OCI-LY7 (cell line): ENCODE results near the gene CLCF1. TPM values are rescaled to one million over a fixed set of nuclear protein-coding genes. Genes with fewer than 3 reads are reported as not detected.

Experiments used
- BruUV-seq: library from RNA; stranded (reverse); fragments of 400-500 nt; replicated peaks from 2 replicates; lab custom pipeline; 2021; lab: Mats Ljungman, UMichigan
- CTCF ChIA-PET: fragments of 300-600 bp; sonication (Branson Sonifier 250); formaldehyde crosslinking; loops from one replicate; lab custom pipeline; 2022; ENCODE audit warnings: antibody characterized with exemption; ENCODE audit not compliant: unreplicated experiment; lab: Charles Lee
- POLR2A ChIA-PET: fragments of 300-600 bp; sonication (Branson Sonifier 250); formaldehyde crosslinking; loops from one replicate; lab custom pipeline; 2022; ENCODE audit warnings: antibody characterized with exemption; lab: Charles Lee
- DNase-seq: peaks from one replicate; pipeline ENCODE4 v3.0.0-alpha.2; 2015; ENCODE audit warnings: low spot score
- H2AFZ ChIP-seq: fragments of 200-600 bp; sonication (generic), shearing (Covaris generic); 2 replicates; pipeline ENCODE4 v1.6.1; 2014; ENCODE audit warnings: mild to moderate bottlenecking, antibody characterized with exemption, low read length, moderate library complexity
- H3K27ac ChIP-seq: fragments of 200-600 bp; sonication (generic); 2 replicates; pipeline ENCODE4 v1.5.1; 2014; ENCODE audit warnings: mixed run types, low read depth, mild to moderate bottlenecking, moderate library complexity, low read length, inconsistent platforms; ENCODE audit not compliant: poor library complexity, severe bottlenecking
- H3K36me3 ChIP-seq: fragments of 200-600 bp; sonication (generic); 2 replicates; pipeline ENCODE4 v1.6.1; 2014; ENCODE audit warnings: mild to moderate bottlenecking, antibody characterized with exemption, low read length, moderate library complexity, mixed read lengths; ENCODE audit not compliant: insufficient read depth
- H3K4me1 ChIP-seq: fragments of 200-600 bp; sonication (generic); 2 replicates; pipeline ENCODE4 v1.5.1; 2014; ENCODE audit warnings: mild to moderate bottlenecking, low read length; ENCODE audit not compliant: insufficient read depth, poor library complexity, severe bottlenecking
- H3K4me2 ChIP-seq: fragments of 200-600 bp; sonication (generic); 2 replicates; pipeline ENCODE4 v1.6.1; 2014; ENCODE audit warnings: mild to moderate bottlenecking, low read length
- H3K4me3 ChIP-seq: fragments of 200-600 bp; sonication (generic); 2 replicates; pipeline ENCODE4 v1.5.1; 2014; ENCODE audit warnings: mild to moderate bottlenecking, low read depth, low read length; ENCODE audit not compliant: poor library complexity, severe bottlenecking
- H3K79me2 ChIP-seq: fragments of 200-600 bp; sonication (generic); 2 replicates; pipeline ENCODE4 v1.6.1; 2016; ENCODE audit warnings: low read depth, mild to moderate bottlenecking, low read length, moderate library complexity, mixed read lengths; ENCODE audit not compliant: insufficient read depth
- H3K9me2 ChIP-seq: fragments of 200-600 bp; sonication (generic); 2 replicates; pipeline ENCODE4 v1.6.1; 2016; ENCODE audit warnings: mild to moderate bottlenecking, low read length, mixed read lengths; ENCODE audit not compliant: insufficient read depth
- H3K9me3 ChIP-seq: fragments of 200-600 bp; sonication (generic); 2 replicates; pipeline ENCODE4 v1.6.1; 2014; ENCODE audit warnings: mild to moderate bottlenecking, mixed run types, low read length, mixed read lengths
- H4K20me1 ChIP-seq: fragments of 200-600 bp; sonication (generic); 2 replicates; pipeline ENCODE4 v1.6.1; 2014; ENCODE audit warnings: mild to moderate bottlenecking, antibody characterized with exemption, low read length, moderate library complexity, mixed read lengths; ENCODE audit not compliant: insufficient read depth
- EZH2phosphoT487 ChIP-seq: fragments of 200-600 bp; sonication (generic); IDR thresholded peaks from 2 replicates; pipeline ENCODE4 v1.6.1; 2018; ENCODE audit warnings: low read depth, borderline replicate concordance, mild to moderate bottlenecking, mixed run types, antibody characterized with exemption, low read length, moderate library complexity, mixed read lengths
- intact Hi-C: fragments of 100-400 bp; cut with micrococcal nuclease; formaldehyde crosslinking; loops from one replicate; pipeline ENCODE4 v1.10.0; 2022; ENCODE audit not compliant: unreplicated experiment
- total RNA-seq, 2 experiments: library from RNA; depleted of rRNA in 1 of 2; stranded (reverse); fragments of >200 nt in 1 of 2; shearing (Covaris generic) in 1 of 2; gene quantifications; 2 replicates each; pipeline ENCODE4 v1.2.3, GENCODE V29; 2014 to 2022
- TF ChIP-seq, protein P1 (sequence below): fragments of 200-600 bp; sonication (generic); conservative IDR thresholded peaks from 2 replicates; pipeline ENCODE4 v1.5.1; 2014; ENCODE audit warnings: mild to moderate bottlenecking, antibody characterized with exemption, low read length, moderate library complexity, mixed read lengths

The CLCF1 gene
- total RNA-seq, 2 experiments from 2014 or later: 0.34 to 0.35 TPM

DNA sequence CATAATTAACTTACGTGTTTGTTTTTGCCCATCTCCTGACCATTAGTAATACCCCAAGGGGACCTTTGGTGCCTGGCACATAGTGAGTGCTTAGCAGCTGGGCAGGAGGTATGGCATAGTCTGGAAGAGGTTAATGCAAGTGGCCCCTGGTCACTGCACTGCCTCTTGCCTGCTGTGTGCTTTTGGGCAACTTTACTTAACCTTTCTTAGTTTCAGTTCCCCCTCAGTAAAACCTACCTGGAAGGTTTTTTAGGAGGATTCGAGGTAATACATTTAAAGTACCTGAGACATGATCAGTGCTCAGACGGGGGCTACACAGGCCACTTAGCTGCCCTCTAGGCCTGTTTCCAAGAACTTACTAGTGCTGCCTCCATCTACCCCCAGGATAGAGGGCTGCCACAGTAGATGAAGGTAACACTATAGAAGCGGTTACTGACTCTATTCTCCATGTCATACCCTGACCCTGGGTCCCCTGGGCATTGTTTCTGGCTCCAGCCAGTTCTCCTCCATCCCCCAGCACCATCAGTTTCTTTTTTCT, 23.4 kb downstream of the CLCF1 start:
- no peaks in the 10 kb centered on the region for H3K9me2 ChIP-seq
- no TSS peak for BruUV-seq
- intact Hi-C loops: loop anchor here (5.0 to 10.0 kb wide), 4 partner anchors 117 to 235 kb away; partner anchors contain the start of genes AIP, CDK2AP2, GSTP1 and PITPNM1
- no peak overlapping the region for H2AFZ ChIP-seq
- peaks cover 4% of the 10 kb centered on the region; the same call in 1 of the 2 replicates for H3K79me2 ChIP-seq
- DNase-seq: no peak
- H3K36me3 ChIP-seq: peaks cover 9% of the 10 kb centered on the region; the same call in 1 of the 2 replicates
- peak overlapping the region; percentile 40 for H3K4me2 ChIP-seq
- no peak overlapping the region for H3K4me3 ChIP-seq
- TF ChIP-seq, protein P1, sequence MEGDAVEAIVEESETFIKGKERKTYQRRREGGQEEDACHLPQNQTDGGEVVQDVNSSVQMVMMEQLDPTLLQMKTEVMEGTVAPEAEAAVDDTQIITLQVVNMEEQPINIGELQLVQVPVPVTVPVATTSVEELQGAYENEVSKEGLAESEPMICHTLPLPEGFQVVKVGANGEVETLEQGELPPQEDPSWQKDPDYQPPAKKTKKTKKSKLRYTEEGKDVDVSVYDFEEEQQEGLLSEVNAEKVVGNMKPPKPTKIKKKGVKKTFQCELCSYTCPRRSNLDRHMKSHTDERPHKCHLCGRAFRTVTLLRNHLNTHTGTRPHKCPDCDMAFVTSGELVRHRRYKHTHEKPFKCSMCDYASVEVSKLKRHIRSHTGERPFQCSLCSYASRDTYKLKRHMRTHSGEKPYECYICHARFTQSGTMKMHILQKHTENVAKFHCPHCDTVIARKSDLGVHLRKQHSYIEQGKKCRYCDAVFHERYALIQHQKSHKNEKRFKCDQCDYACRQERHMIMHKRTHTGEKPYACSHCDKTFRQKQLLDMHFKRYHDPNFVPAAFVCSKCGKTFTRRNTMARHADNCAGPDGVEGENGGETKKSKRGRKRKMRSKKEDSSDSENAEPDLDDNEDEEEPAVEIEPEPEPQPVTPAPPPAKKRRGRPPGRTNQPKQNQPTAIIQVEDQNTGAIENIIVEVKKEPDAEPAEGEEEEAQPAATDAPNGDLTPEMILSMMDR: no peak
- no peak for TF ChIP-seq EZH2phosphoT487
- ChIA-PET CTCF (interaction anchor here (1.2 kb wide), 1 partner anchor 31 kb away, joined by 7 read pairs; no protein-coding TSS in a partner anchor), POLR2A (interaction anchor here (0.7 to 9.3 kb wide), 3 partner anchors 29 to 1435 kb away, joined by 4 to 106 read pairs (median 4); partner anchors contain the start of gene KDM2A)
- H4K20me1 ChIP-seq: no peaks in the 10 kb centered on the region
- H3K4me1 ChIP-seq: peaks cover 69% of the 10 kb centered on the region
- H3K27ac ChIP-seq: no peak overlapping the region
- no peaks in the 10 kb centered on the region for H3K9me3 ChIP-seq

GRCh38 chr11:67349457-67349856, 23.9 kb downstream of the CLCF1 start:
- CTCF ChIA-PET: interaction anchor here (0.9 to 1.2 kb wide), 2 partner anchors 32 to 55 kb away, joined by 3 to 7 read pairs; partner anchors contain the start of gene TBC1D10C
- no peak for DNase-seq
- Histone ChIP-seq H3K36me3 (peaks cover 9% of the 10 kb centered on the region; the same call in 1 of the 2 replicates), H3K9me3 (no peaks in the 10 kb centered on the region), H4K20me1 (no peaks in the 10 kb centered on the region), H3K4me1 (peaks cover 65% of the 10 kb centered on the region), H3K9me2 (no peaks in the 10 kb centered on the region), H3K4me3 (no peak overlapping the region), H3K4me2 (peak overlapping the region; percentile 40), H3K27ac (no peak overlapping the region), H2AFZ (no peak overlapping the region), H3K79me2 (peaks cover 4% of the 10 kb centered on the region; the same call in 1 of the 2 replicates)
- intact Hi-C loops: no loop called here
- POLR2A ChIA-PET: interaction anchor here (0.8 to 9.3 kb wide), 2 partner anchors 30 to 32 kb away, joined by 5 to 106 read pairs; no protein-coding TSS in a partner anchor
- TF ChIP-seq EZH2phosphoT487: no peak
- TF ChIP-seq, protein P1: no peak
- no TSS peak for BruUV-seq

DNA sequence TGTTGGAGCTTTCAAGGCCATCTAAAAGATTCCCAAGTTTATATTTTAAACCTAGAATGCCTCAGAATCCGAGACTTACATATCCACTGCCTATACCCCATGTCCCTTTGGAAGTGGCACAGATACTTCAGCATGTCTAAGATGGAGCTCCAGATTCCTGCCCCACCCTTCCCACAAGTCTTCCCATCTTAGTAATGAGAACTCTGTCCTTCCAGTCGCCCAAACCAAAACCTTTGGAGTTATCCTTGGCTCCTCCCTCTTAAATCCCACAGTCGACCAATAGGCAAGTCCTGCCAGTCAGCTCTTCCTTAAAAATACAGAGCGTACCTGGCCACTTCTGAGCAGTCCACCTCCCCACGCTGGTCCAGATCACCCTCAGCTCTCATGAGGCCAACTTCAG, 24.4 kb downstream of the CLCF1 start:
- peaks cover 4% of the 10 kb centered on the region; the same call in 1 of the 2 replicates for H3K79me2 ChIP-seq
- no peaks in the 10 kb centered on the region for H4K20me1 ChIP-seq
- peaks cover 65% of the 10 kb centered on the region for H3K4me1 ChIP-seq
- no peak overlapping the region for H2AFZ ChIP-seq
- H3K9me3 ChIP-seq: no peaks in the 10 kb centered on the region
- POLR2A ChIA-PET: interaction anchor here (0.8 to 9.3 kb wide), 2 partner anchors 30 to 32 kb away, joined by 5 to 106 read pairs; no protein-coding TSS in a partner anchor
- CTCF ChIA-PET: interaction anchor here (0.9 to 1.2 kb wide), 2 partner anchors 32 to 55 kb away, joined by 3 to 7 read pairs; partner anchors contain the start of gene TBC1D10C
- H3K4me3 ChIP-seq: no peak overlapping the region
- peaks cover 9% of the 10 kb centered on the region; the same call in 1 of the 2 replicates for H3K36me3 ChIP-seq
- intact Hi-C loops: no loop called here
- DNase-seq: no peak
- no peaks in the 10 kb centered on the region for H3K9me2 ChIP-seq
- no peak for TF ChIP-seq EZH2phosphoT487
- TF ChIP-seq, protein P1: no peak
- BruUV-seq: no TSS peak
- H3K4me2 ChIP-seq: no peak overlapping the region
- no peak overlapping the region for H3K27ac ChIP-seq
